Neural progenitor cell (in vitro differentiated cells): ENCODE data around the gene KLHL26. TPM values are rescaled to one million over a fixed set of nuclear protein-coding genes. Genes with fewer than 3 reads are reported as not detected.
A peak's percentile ranks its signal among the peaks of the same experiment; 100 is the strongest.

ENCODE experiments used
- DNase-seq: peaks from one replicate; pipeline ENCODE4 v3.0.0-alpha.2; 2016; ENCODE audit warnings: low spot score
- H2AFZ ChIP-seq: fragments of 200-600 bp; sonication (generic); replicated peaks from 2 replicates; pipeline ENCODE4 v1.6.1; 2016; ENCODE audit warnings: antibody characterized with exemption
- H3F3A ChIP-seq: fragments of 200-600 bp; sonication (generic); 2 replicates; pipeline ENCODE4 v1.6.1; 2016; ENCODE audit warnings: antibody characterized with exemption, low read depth
- H3K27ac ChIP-seq: fragments of 200-600 bp; sonication (generic); 2 replicates; pipeline ENCODE4 v1.5.1; 2016; ENCODE audit warnings: mild to moderate bottlenecking
- H3K27me3 ChIP-seq: fragments of 200-600 bp; sonication (generic); 2 replicates; pipeline ENCODE4 v1.6.1; 2016; ENCODE audit warnings: mild to moderate bottlenecking, moderate library complexity
- H3K36me3 ChIP-seq: fragments of 200-600 bp; sonication (generic); 2 replicates; pipeline ENCODE4 v1.5.1; 2016
- H3K4me1 ChIP-seq: fragments of 200-600 bp; sonication (generic); 2 replicates; pipeline ENCODE4 v1.6.1; 2016; ENCODE audit warnings: mixed run types
- H3K4me2 ChIP-seq: fragments of 200-600 bp; sonication (generic); 2 replicates; pipeline ENCODE4 v1.6.1; 2016
- H3K4me3 ChIP-seq: fragments of 200-600 bp; sonication (generic); 2 replicates; pipeline ENCODE4 v1.5.1; 2016
- H3K79me2 ChIP-seq: fragments of 200-600 bp; sonication (generic); 2 replicates; pipeline ENCODE4 v1.6.1; 2016; ENCODE audit warnings: low read depth
- H3K9ac ChIP-seq: fragments of 200-600 bp; sonication (generic); 2 replicates; pipeline ENCODE4 v1.6.1; 2016
- H3K9me3 ChIP-seq: fragments of 200-600 bp; sonication (generic); 2 replicates; pipeline ENCODE4 v1.5.1; 2016; ENCODE audit warnings: low read depth
- H4K20me1 ChIP-seq: fragments of 200-600 bp; sonication (generic); 2 replicates; pipeline ENCODE4 v1.6.1; 2016; ENCODE audit warnings: low read depth
- H3K27ac Mint-ChIP-seq: 3 replicates; pipeline ENCODE4 v1.8.0; 2021; ENCODE audit warnings: mixed read lengths
- H3K27me3 Mint-ChIP-seq: 2 replicates; pipeline ENCODE4 v1.8.0; 2022; ENCODE audit warnings: low read depth, mild to moderate bottlenecking, inconsistent platforms, moderate library complexity, mixed read lengths; ENCODE audit not compliant: insufficient read depth
- H3K36me3 Mint-ChIP-seq: 3 replicates; pipeline ENCODE4 v1.8.0; 2021; ENCODE audit warnings: mixed read lengths
- H3K4me1 Mint-ChIP-seq: 3 replicates; pipeline ENCODE4 v1.8.0; 2021; ENCODE audit warnings: mixed read lengths
- H3K4me3 Mint-ChIP-seq: 3 replicates; pipeline ENCODE4 v1.8.0; 2021; ENCODE audit warnings: mild to moderate bottlenecking, moderate library complexity, mixed read lengths
- H3K9me3 Mint-ChIP-seq: 3 replicates; pipeline ENCODE4 v1.8.0; 2020; ENCODE audit warnings: mixed read lengths
- CTCF ChIP-seq: fragments of 200-600 bp; sonication (generic); IDR thresholded peaks from 2 replicates; pipeline ENCODE4 v1.5.1; 2017; ENCODE audit warnings: antibody characterized with exemption, mild to moderate bottlenecking
- EZH2 ChIP-seq: fragments of 200-600 bp; sonication (generic); IDR thresholded peaks from 2 replicates; pipeline ENCODE4 v1.6.1; 2017; ENCODE audit warnings: antibody characterized with exemption, mild to moderate bottlenecking, moderate library complexity
- EZH2phosphoT487 ChIP-seq: fragments of 200-600 bp; sonication (generic); IDR thresholded peaks from 2 replicates; pipeline ENCODE4 v1.6.1; 2017; ENCODE audit warnings: antibody characterized with exemption
- total RNA-seq: library from RNA; depleted of rRNA; stranded (reverse); fragments of >200 nt; gene quantifications from 2 replicates; pipeline ENCODE4 v1.2.3, GENCODE V29; 2015; ENCODE audit warnings: low replicate concordance

KLHL26 gene
- total RNA-seq, 1 donor from 2014 or later, result 5.8 TPM

- no peak overlapping the region for H3K4me2 ChIP-seq
- no peak for DNase-seq
- H3K4me1 ChIP-seq, result no peaks in the 10 kb centered on the region
- no peak overlapping the region for H3K9ac ChIP-seq
- no peak overlapping the region for H2AFZ ChIP-seq
- no peaks in the 10 kb centered on the region for H3K27me3 Mint-ChIP-seq
- TF ChIP-seq EZH2, result no peak
- no peak for TF ChIP-seq CTCF
- TF ChIP-seq EZH2phosphoT487, result no peak
- H3K27ac Mint-ChIP-seq, result no peak overlapping the region
- no peak overlapping the region for H3K27ac ChIP-seq
- H3K4me3 Mint-ChIP-seq, result no peak overlapping the region
- no peaks in the 10 kb centered on the region for H3K36me3 ChIP-seq
- peaks cover 46% of the 10 kb centered on the region for H4K20me1 ChIP-seq
- no peak overlapping the region for H3K4me3 ChIP-seq
- H3K9me3 Mint-ChIP-seq, result no peaks in the 10 kb centered on the region
- peaks cover 21% of the 10 kb centered on the region for H3K79me2 ChIP-seq
- no peaks in the 10 kb centered on the region for H3F3A ChIP-seq
- no peaks in the 10 kb centered on the region for H3K36me3 Mint-ChIP-seq
- peaks cover 11% of the 10 kb centered on the region for H3K4me1 Mint-ChIP-seq
- H3K27me3 ChIP-seq, result no peaks in the 10 kb centered on the region
- H3K9me3 ChIP-seq, result no peaks in the 10 kb centered on the region
Measured at GRCh38 chr19:18710996-18711751, 74.3 kb downstream of the KLHL26 start.

- no peak for TF ChIP-seq CTCF
- no peak for TF ChIP-seq EZH2
- no peak for TF ChIP-seq EZH2phosphoT487
- Mint-ChIP-seq H3K4me1 (peaks cover 17% of the 10 kb centered on the region), H3K9me3 (no peaks in the 10 kb centered on the region), H3K27me3 (peaks cover 4% of the 10 kb centered on the region), H3K27ac (no peak overlapping the region), H3K4me3 (no peak overlapping the region), H3K36me3 (no peaks in the 10 kb centered on the region)
- Histone ChIP-seq H3K36me3 (no peaks in the 10 kb centered on the region), H4K20me1 (peaks cover 47% of the 10 kb centered on the region), H3K4me2 (no peak overlapping the region), H3K9me3 (no peaks in the 10 kb centered on the region), H3K27ac (no peak overlapping the region), H3K79me2 (peaks cover 13% of the 10 kb centered on the region), H3K27me3 (no peaks in the 10 kb centered on the region), H3K9ac (no peak overlapping the region), H3F3A (no peaks in the 10 kb centered on the region), H3K4me3 (no peak overlapping the region), H2AFZ (no peak overlapping the region), H3K4me1 (no peaks in the 10 kb centered on the region)
- no peak for DNase-seq
Measured at GRCh38 chr19:18711893-18712292, 75.1 kb downstream of the KLHL26 start.

GRCh38 chr19:18712981-18713380 is 76.2 kb downstream of the KLHL26 start:
- H2AFZ ChIP-seq, result no peak overlapping the region
- no peaks in the 10 kb centered on the region for H3K9me3 ChIP-seq
- peaks cover under 1% of the 10 kb centered on the region for H3K36me3 Mint-ChIP-seq
- TF ChIP-seq EZH2 (no peak), CTCF (no peak), EZH2phosphoT487 (no peak)
- no peak overlapping the region for H3K4me2 ChIP-seq
- H3K27me3 Mint-ChIP-seq, result peaks cover 4% of the 10 kb centered on the region
- H3K4me1 Mint-ChIP-seq, result peaks cover 22% of the 10 kb centered on the region
- H3K4me3 Mint-ChIP-seq, result peak overlapping the region; percentile 25
- no peaks in the 10 kb centered on the region for H3K9me3 Mint-ChIP-seq
- no peaks in the 10 kb centered on the region for H3F3A ChIP-seq
- H4K20me1 ChIP-seq, result peaks cover 47% of the 10 kb centered on the region
- peaks cover 3% of the 10 kb centered on the region for H3K79me2 ChIP-seq
- no peak overlapping the region for H3K27ac ChIP-seq
- H3K4me3 ChIP-seq, result no peak overlapping the region
- peak overlapping the region; percentile 52 for H3K27ac Mint-ChIP-seq
- no peaks in the 10 kb centered on the region for H3K27me3 ChIP-seq
- DNase-seq, result no peak
- H3K9ac ChIP-seq, result no peak overlapping the region
- no peaks in the 10 kb centered on the region for H3K36me3 ChIP-seq
- no peaks in the 10 kb centered on the region for H3K4me1 ChIP-seq
